Neutrophil (primary cell): Measurements from ENCODE around the gene DUSP2.

Experiments used
- H3K27ac ChIP-seq: fragments of 200-600 bp; sonication (generic); 2 replicates; pipeline ENCODE4 v1.5.1; 2016; ENCODE audit warnings: mild to moderate bottlenecking, moderate library complexity
- H3K27me3 ChIP-seq: fragments of 200-600 bp; sonication (generic); 2 replicates; pipeline ENCODE4 v1.6.0; 2016; ENCODE audit warnings: mild to moderate bottlenecking
- H3K36me3 ChIP-seq: fragments of 200-600 bp; sonication (generic); 2 replicates; pipeline ENCODE4 v1.5.1; 2017
- H3K4me1 ChIP-seq, 2 experiments: fragments of 200-600 bp in 1 of 2; sonication (generic) in 1 of 2; 1 replicate in 1 of 2; 2 replicates in 1 of 2; pipeline versions ENCODE4 v1.5.1 to v1.6.1; 2013 to 2016; ENCODE audit warnings: low read depth in 1 of 2, low read length in 1 of 2, mild to moderate bottlenecking in 1 of 2, moderate library complexity in 1 of 2; ENCODE audit not compliant: control insufficient read depth in 1 of 2, insufficient read depth in 1 of 2
- H3K4me3 ChIP-seq, 2 experiments: fragments of 200-600 bp in 1 of 2; sonication (generic) in 1 of 2; 1 replicate in 1 of 2; 2 replicates in 1 of 2; pipeline ENCODE4 v1.5.1; 2013 to 2016; ENCODE audit warnings: low read depth in 1 of 2, low read length in 1 of 2, mild to moderate bottlenecking in 1 of 2, moderate library complexity in 1 of 2
- H3K9me3 ChIP-seq: fragments of 200-600 bp; sonication (generic); 2 replicates; pipeline ENCODE4 v1.5.1; 2016
- TF ChIP-seq, protein P1 (sequence below): fragments of 200-600 bp; sonication (generic); IDR thresholded peaks from 2 replicates; pipeline ENCODE4 v1.5.1; 2016; ENCODE audit warnings: antibody characterized with exemption

DUSP2 gene

DNA sequence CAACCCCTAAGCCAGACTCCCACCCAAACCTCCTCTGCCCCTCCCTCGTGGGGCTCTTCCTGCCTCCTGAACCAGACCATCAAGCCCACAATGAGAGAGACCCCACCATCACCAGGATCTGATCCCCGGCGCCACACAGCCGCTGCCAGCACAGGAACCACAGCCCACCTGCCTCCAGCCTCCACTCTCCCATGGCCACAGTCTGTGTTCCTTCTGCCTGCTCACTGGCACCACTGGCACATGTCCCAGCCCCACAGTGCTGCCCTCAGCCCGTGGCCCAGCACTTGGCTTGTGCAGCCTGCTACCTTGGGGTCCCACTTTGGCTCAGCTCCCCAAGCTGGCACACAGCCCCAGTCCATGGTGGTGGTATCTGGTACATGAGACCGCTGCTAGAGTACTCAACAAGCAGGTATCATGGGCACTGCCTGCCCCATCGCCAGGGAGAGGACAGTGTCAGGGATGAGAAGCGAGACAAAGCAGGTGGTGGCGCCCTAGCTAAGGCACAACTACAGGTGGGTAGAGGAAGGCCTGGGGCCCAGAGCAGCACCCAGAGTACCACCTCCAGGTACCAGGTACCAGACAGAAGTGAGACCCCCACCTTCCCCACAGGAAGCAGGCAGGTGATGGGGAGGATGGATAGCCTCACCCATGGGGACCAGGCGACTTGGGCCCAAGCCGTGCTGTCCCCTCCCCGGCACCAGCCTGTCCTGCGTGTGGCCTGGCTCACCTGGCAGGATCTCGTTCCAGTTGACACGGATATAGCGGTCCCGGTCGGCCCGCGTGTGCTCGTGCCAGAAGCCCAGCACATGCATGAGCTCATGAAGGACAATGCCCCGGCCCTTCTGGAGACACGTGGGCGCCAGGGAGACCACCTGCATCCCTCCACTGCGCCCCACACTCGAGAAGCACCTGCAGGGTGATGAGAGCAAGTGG lies 13.2 kb downstream of the DUSP2 start:
- TF ChIP-seq, protein P1, sequence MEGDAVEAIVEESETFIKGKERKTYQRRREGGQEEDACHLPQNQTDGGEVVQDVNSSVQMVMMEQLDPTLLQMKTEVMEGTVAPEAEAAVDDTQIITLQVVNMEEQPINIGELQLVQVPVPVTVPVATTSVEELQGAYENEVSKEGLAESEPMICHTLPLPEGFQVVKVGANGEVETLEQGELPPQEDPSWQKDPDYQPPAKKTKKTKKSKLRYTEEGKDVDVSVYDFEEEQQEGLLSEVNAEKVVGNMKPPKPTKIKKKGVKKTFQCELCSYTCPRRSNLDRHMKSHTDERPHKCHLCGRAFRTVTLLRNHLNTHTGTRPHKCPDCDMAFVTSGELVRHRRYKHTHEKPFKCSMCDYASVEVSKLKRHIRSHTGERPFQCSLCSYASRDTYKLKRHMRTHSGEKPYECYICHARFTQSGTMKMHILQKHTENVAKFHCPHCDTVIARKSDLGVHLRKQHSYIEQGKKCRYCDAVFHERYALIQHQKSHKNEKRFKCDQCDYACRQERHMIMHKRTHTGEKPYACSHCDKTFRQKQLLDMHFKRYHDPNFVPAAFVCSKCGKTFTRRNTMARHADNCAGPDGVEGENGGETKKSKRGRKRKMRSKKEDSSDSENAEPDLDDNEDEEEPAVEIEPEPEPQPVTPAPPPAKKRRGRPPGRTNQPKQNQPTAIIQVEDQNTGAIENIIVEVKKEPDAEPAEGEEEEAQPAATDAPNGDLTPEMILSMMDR, result no peak
- no peaks in the 10 kb centered on the region for H3K27me3 ChIP-seq
- H3K4me1 ChIP-seq, result no peaks in the 10 kb centered on the region
- no peaks in the 10 kb centered on the region for H3K36me3 ChIP-seq
- no peak overlapping the region for H3K27ac ChIP-seq
- no peaks in the 10 kb centered on the region for H3K9me3 ChIP-seq
- H3K4me3 ChIP-seq, result no peak overlapping the region

DNA sequence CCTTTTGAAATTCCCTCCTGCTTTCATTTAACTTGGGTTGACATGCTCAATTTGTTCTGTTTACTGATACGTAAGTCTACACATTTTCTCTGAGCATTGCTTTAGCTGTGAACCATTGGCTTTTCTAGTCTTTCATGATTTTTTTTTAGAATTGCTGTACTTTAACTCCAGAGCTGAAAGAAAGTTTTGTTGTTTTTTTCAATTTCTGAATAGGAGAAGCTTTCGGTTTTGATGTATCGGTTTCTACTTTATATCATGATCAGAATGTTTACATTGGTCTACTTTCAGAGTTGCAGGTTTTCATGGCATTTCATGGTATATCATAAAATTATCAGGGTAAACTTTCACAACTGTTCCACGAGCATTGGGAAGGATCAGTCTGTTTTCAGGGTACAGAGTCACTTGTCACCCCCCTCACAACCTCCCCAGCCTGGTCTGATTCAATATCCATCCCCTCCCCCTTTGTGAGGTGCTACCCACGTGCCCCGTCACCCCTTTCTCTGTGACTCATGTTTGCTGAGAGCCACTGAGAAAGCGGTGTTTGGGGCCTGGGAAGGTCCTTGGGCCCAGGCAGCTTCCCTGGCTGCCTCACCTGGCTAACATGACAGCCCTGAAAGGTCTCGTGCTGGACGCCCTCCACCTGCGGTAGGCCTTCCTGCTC lies 14.0 kb downstream of the DUSP2 start:
- H3K27ac ChIP-seq, result no peak overlapping the region
- TF ChIP-seq, protein P1, result no peak
- H3K27me3 ChIP-seq, result no peaks in the 10 kb centered on the region

DNA sequence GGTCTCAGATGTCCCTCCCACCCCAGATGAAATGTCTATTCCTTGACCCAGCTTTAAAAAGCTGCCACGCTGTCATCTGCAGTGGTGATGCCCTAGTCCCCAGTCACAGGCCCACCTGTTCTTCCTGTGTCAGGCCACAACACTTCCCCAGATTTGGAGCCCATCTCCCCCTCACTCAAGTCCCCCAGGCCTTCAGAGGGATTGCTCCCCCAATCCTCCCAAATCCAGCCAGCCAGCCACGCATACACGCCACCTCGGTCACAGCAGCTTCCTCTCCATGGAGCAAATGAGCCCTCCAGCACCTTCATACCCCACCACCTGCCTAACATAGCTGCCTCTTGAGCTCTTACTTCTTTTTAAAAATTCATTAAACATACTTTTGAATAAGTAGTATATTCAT lies 14.8 kb downstream of the DUSP2 start:
- TF ChIP-seq, protein P1, result no peak
- no peaks in the 10 kb centered on the region for H3K27me3 ChIP-seq
- no peaks in the 10 kb centered on the region for H3K36me3 ChIP-seq
- no peaks in the 10 kb centered on the region for H3K4me1 ChIP-seq
- no peaks in the 10 kb centered on the region for H3K9me3 ChIP-seq
- H3K27ac ChIP-seq, result no peak overlapping the region
- H3K4me3 ChIP-seq, result no peak overlapping the region

More for the DNA sequence above, 14.0 kb downstream of the DUSP2 start:
- Histone ChIP-seq H3K4me1 (no peaks in the 10 kb centered on the region), H3K36me3 (no peaks in the 10 kb centered on the region), H3K4me3 (no peak overlapping the region), H3K9me3 (no peaks in the 10 kb centered on the region)

DNA sequence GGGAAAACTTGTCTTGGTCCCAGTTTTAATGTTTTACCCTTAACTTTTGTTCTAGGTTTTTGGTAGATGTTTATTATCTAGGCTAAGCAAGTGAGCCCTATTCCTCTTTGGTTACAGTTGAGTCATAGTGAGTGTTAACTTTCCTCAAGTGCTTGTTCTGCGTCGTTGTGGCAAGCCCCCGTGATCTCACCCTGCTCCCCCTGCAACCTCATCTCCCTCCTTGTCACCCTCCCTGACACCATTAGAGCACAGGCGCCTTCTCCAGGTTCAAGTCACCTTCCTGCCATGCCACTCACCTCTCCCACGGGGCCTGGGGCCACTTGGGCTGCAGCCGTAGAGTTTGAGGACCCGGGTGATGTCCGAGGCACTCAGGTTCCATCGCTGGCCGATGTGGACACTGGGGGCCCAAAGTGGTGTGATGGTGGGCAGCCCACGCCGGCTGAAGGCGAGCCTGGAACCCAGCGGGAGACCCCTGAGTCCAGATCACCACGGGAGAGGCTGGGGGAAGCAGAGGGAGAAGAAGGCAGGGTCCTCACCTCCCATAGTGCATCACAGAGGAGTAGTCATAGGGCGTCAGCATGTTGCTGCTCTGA lies 15.6 kb downstream of the DUSP2 start:
- H3K27ac ChIP-seq, result no peak overlapping the region
- TF ChIP-seq, protein P1, result no peak
- no peaks in the 10 kb centered on the region for H3K27me3 ChIP-seq
- no peaks in the 10 kb centered on the region for H3K9me3 ChIP-seq
- no peaks in the 10 kb centered on the region for H3K4me1 ChIP-seq
- no peaks in the 10 kb centered on the region for H3K36me3 ChIP-seq
- no peak overlapping the region for H3K4me3 ChIP-seq

DNA sequence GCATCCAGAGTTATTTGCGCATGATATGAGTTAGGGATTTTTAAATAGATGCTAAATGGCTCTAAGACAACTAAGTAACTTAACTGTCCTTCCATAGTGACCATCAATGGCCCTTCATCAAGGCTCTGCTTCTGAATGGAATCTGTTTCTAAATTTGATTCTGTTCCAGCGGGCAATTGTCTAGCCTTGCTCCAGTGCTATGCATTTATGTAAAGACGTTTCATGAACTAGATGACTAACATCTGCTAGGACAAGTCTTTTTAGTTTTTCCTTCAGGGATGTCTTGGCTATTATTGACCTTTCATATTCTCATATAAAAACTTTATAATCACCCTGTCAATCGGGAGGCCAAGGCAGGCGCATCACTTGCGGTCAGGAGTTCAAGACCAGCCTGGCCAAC lies 16.8 kb downstream of the DUSP2 start:
- H3K4me1 ChIP-seq, result no peaks in the 10 kb centered on the region
- H3K27ac ChIP-seq, result no peak overlapping the region
- no peaks in the 10 kb centered on the region for H3K27me3 ChIP-seq
- TF ChIP-seq, protein P1, result no peak
- H3K4me3 ChIP-seq, result no peak overlapping the region
- H3K9me3 ChIP-seq, result no peaks in the 10 kb centered on the region
- H3K36me3 ChIP-seq, result no peaks in the 10 kb centered on the region
